SW 1271 (cell line): Measurements from ENCODE around the gene FIGN.
A peak's percentile ranks its signal among the peaks of the same experiment; 100 is the strongest.

Experiments used
- DNase-seq, 2 experiments: peaks; one replicate each; lab custom pipeline; 2025; lab: John Stamatoyannopoulos, UW

Gene FIGN

DNA sequence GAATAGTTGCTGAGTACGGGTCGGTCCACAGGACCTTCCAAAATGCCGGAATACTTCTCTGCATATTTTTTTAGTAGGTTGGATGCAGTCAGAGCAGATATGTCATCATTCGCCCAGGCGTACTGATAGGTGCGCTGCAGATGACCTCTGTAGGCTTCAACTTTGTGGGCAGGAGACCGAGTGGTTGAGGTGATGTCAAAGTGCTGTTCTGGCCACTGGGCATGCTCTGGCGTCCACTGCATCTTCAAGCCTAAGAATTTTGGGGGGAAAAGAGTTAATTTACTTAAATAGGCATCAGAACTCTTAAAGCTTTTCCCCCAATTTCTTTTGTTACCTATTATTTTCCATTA, 124.3 kb downstream of the FIGN start:
- DNase-seq, result no peak

DNA sequence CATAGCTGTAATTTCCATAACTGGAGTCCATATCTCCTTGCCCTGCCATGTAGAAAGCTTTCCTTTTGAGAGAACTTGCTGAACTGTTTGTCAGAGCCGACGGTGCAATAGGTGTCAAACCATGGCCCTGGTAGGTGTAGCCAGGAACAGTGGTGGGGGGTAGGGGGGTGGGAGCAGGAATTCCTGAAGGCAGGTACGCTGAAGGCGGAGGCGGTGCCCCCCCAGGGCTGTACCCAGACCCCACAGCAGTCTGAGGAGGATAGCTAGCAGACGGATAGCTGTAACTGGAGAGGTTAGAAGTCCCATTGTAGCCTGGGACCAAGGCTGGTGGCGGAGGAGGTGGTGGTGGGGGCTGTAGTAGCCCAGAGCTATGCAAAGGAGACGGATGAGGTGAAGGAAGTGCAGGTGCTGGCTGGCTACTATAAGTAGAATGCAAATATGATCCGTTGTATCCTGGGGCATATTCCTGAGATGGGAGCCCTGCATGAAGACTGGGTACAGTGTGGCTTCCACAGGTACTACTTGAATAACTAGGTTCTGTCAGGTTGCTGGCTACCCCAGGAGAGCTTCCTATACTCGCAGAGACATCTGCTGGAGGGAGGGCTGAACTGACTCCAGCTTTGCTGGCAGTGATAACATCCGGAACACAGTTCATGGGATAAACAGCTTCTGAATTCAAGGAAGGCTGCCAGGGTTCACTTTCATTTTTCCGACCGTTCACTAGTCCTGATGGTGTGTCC, 124.8 kb downstream of the FIGN start:
- peak in 1 of 2 experiments; percentile 2 for DNase-seq

DNA sequence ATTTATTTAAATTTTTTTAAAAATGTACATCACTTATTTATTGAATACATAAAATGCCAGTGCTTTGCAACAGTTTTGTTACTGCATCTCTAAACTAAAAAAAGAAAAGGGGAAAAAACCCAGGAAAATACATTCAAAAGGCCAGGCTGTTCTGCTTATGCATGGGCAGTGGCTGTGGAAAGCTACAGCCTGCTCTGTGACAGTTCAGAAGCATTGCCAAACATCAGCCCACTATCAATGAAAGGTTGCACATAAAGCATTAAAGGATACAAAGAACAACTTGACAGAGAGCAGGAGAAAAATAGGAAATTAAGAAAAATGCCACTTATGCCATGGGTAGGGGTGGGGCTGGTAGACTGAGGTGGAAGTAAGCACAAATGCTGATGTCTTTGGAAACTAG, 128.2 kb downstream of the FIGN start:
- DNase-seq, result no peak

DNA sequence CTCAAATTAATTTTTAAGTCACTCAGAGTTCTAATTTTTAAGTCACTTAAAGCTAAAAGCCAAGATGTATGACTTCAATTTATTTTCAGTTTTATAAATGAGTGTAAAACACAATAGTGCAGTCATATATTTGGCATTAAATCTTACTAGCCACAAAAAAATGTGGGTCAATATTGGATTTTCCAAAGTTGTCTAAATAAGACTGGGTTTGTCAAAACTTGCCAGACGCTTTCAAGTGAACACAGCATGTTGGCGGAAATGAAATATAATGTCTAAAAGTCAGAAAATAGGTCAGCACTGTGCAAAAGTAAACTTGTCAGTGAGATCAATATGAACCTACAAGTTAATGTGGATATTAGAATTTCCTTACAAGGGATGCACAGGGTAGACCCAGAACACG, 128.9 kb downstream of the FIGN start:
- no peak for DNase-seq

DNA sequence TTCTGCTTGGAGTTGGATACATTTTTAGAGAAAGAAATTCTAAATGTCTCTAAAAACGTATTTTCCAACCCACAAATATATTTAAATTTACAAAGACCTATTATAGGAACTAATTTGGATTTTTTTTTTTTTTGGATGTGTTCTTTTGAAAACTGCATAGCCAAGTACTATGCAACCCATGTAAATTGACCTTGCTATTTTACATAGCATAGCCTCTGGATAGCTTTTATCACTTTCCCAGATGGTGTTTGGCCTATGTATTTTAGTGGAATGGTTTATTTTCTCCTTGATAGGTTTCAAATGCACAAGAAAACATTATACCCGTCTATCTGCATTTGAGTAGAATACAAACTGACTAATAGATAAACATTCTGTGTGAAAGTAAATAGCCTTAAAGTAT, 130.0 kb downstream of the FIGN start:
- no peak for DNase-seq

DNA sequence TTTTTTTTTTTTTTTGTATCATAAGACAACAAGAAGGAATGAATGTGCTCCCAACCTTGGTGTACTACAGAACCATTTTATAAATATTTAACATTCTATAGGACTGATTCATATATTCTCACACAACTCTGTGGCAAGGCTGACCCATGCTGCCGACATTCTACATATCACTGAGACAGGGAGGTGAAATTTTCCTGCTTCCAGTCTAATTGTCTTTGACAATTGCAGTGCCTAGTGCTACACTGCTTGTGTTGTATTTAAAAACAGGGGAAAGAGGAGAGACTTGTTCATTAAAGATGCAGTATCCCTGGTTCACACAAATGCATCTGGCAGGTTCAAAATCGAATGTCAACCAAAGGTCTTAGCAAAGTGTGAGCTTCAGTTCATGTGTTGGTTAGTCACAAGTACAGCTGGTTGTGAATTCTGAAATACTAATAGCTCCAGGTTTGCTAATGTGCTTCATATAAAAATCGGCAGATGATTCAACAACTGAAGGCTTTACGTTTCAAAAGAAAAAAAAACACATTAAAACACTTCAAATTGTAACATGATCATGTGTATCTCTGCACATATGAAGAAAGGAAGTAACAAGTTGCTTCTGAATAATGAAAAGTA, 130.8 kb downstream of the FIGN start:
- DNase-seq, result peak in 1 of 2 experiments; percentile 16

DNA sequence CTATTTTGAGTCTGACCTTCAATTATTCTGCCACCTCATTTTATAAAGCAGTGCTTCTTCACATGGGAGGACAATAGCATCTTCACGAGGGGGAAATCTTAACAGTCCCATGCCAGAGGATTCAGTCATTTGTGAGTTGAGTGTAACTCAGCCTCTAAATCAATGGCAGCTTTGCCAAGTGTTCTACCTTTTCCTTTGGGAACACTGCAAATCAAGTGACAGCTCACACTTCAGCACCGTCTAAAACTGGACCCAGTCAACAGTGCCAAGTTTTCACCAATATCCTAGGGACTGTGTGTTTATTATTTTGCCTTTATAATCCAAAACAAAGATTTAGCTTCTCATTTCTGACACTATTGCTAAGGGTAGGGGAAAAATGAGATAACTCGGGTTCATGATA, 133.6 kb downstream of the FIGN start:
- DNase-seq, result no peak

DNA sequence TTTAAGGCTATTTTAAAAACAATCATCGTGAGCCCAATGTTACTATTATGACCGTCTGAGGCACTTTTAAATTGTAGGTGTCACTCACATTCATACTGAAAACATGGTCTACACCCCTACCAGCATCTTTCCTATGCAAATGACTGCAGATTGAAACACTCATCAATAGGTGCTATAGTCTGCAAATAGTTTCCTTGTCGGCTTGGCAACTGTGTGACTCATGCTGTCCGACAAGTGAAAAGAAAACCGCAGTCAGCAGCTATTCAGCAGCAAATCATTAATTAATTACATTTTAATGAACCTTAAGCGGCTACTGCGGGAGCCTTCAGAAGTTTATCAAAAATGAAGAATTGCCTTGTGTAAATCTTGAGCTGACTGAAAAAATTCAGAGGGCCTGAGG, 134.4 kb downstream of the FIGN start:
- DNase-seq, result no peak

DNA sequence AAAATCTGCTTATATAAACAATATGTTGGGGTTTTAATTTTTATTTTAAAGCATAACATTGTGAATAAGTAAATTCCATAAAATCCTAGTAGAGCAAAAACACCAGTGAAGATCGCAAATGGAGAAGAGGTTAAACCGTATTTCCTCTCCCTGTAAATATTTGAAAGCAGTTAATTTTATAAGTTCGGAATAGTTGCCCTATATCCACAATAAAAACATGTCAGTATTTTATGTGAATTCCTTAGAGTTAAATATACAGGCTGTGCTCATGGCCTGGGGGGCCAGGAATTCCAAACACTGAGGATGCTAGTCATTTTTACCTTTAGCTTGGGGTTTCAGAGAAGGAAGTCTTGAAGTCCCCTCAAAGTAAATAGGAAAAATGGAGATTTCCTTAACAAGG, 135.0 kb downstream of the FIGN start:
- DNase-seq, result no peak

DNA sequence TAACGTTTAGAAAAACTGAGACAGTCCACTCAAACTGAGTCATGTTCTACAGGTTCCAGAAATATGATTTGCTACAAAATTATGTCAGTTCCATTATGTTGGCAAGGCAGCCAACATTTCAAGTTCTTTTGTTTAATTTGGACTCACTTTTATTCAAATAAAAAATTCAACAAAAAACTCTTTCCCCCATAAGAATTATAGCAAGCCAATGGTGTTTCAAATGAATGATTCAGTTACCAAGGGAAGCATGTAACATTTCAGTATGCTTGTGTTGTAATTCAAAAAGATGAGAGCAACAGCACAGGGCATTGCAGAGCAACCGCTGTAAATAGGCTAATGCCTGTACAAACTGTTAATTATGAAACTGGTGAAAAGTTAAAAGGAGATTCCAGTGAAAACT, 140.8 kb downstream of the FIGN start:
- no peak for DNase-seq

DNA sequence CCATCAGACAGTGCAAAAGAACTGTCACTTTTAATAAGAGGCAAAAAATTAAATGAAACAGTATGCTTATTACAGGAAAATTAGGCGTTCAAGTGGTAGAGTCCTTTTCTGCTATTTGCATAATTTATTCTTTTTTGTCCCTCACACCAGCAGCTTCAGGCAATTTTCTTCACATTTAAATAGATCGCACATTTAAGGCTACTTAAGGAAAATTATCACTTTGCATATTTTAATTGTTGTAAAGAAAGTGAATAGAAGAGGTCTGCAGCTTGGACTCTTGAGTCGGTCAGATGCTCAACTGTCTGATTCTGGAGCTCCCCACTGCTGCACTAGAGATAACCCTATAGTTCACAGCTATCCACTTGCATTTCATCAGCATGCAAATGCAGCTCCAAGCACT, 141.3 kb downstream of the FIGN start:
- DNase-seq, result no peak

DNA sequence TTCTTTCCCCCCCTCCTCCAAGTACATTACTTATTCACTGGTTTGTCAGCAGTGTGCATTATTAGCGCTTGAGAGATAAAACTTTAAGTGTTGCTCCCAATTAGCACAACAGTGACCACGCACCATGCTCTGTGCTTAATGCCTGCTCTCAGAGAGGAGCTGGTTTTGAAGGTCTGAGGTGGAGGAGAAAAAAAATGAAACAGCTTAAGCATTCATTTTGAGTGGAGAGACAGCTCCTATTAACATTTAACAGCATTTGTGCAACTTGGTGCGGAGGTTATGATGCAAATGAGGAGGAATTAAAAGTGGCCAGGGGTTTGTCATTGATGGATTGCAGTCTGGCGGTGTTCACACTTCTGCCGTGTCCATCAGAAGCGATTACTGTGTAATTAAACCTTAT, 141.8 kb downstream of the FIGN start:
- DNase-seq, result no peak

DNA sequence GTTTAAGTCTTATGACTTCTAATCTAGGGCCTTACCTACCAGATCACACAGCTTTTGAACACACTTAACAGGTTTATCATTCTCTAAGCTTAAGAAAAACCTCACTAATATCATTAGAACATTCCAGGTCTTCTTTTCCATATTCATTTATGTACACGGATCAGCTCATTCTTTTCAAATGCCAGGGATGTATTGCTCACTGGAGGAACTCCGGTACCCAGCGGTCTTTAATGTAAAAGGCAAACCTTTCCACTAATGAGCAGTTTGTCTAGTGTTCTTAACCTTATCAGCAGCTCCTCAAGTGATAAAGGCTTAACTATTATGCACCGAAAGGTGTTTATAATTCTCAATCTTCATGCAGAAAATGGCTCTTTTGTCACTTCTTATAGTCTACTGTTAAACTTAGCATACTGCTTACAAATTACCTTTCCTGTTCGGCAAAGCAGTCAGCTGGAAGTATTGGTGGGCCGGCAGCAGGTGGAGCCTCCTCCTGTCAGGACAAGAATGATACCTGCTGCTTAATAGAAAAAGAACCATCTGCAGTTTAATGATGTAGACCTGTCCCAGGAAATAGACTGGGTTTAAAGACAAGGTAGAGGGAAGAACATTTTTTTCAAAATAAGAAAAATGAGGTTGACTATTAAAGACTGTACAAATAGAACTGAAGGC, 142.7 kb downstream of the FIGN start:
- DNase-seq, result no peak

DNA sequence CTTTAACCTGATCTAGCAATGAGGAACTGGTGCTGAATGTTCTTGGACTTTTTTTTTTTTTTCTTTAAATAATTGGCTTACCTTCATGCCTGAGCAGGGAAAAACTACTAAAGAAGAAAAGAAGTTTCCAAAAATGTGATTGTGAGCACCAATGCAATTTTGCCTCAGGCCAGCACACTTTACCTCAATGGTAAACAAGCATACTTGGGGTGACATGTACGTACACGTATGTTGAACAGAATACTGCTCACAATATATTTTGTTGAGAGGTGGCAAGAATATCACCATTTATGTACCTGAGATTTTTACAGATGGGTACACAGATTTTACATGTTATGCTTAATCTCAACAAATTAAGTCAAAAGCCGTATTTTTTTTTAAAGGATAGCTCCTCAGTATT, 144.3 kb downstream of the FIGN start:
- no peak for DNase-seq

DNA sequence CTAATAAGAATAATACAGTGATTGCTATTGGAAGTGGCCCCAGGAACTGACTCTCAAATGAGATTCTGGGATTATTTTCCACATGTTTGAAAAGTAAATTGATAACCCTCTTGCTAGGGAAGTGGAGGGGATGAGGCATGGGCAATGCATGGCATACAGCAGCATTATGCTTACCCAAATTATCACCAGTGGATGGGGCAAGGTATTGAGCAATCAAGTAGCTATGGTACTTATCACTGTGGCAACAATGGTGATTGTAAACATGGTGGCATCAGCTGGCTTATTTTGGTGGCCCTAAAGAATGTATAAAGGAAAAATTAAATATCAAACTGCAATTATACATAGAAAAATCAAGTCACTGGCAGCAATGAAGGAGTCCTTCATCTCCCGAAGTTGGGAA, 155.1 kb downstream of the FIGN start:
- DNase-seq, result no peak

DNA sequence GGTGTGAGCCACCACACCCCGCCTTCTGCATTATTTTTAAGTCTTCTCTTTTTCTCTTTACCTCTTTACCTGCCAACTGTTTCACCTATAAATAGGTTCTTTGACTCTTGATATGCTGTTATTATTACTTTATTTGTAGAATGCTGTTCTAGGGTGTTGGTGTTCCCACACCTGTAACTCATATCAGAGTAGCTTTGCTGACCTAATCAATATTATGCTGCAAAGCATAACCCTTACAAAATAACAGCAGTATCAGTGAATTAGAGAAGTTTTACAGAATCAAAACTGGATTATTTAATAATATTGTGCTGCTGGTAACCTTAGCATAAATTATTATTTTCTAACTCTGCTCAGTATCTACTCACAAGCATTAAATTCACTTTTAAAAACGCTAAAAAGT, 161.5 kb downstream of the FIGN start:
- DNase-seq, result no peak

DNA sequence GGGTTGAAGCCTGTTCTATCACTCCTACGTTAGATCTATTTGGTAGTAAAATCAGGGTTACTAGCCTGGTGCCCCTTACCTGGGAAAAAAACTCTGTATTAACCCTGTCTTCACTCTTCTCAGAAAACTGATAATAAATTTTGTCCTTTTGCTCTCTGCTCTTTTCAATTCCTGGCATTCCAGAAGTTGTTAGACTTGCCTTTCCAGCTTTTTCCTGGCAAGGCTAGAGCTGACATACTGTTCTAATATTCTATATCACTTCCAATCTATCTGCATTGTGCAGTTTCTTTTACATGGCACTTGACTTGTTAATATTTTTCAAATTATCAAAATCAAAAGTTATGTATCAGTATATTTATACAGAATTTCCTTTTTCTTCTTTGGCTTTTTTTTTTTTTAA, 162.2 kb downstream of the FIGN start:
- DNase-seq, result no peak

DNA sequence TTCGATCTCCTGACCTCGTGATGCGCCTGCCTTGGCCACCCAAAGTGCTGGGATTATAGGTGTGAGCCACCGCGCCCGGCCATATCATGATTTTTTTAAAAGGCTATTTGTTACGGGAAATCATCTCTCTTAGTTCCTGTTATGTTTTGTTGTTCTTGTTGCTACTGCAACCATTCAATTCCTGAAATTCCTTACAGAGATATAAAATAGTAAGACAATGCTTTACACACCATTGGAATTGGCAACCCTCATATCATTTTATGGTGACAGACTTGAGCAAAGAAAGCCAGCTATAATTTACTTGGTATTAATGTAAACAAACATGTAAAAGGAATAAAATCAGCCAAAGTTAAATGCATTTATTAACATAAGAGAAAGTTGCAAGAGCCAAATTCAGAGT, 163.0 kb downstream of the FIGN start:
- no peak for DNase-seq

DNA sequence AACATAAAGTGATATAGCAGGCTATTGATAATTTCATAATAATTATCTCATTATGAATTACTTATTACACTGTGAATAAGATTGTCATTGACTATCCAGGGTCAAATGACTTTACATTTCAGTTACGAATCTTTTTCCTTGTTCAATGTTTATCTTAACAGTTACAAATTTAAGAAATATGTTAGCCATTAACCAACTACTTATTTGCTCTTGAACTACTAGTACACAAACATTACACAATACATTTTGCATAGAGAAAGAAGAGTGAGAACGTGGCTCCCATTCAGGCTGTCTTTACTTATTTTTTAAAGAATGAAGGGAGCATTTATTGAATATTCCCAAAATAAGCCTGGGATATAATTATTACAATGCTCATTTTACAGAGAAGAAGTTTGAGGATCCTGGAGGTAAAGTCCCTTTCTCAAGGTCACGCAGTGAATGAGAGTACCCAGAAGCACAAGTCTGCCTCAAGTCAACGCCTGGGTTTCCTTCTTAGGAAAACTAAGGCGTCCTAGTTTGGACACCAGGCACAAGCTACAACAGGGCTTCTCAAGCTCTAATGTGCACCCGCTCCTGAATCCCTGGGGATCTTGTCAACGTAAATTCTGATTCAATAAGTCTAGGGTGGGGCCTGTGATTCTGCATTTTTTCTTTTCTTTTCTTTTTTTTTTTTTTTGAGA, 164.2 kb downstream of the FIGN start:
- no peak for DNase-seq

DNA sequence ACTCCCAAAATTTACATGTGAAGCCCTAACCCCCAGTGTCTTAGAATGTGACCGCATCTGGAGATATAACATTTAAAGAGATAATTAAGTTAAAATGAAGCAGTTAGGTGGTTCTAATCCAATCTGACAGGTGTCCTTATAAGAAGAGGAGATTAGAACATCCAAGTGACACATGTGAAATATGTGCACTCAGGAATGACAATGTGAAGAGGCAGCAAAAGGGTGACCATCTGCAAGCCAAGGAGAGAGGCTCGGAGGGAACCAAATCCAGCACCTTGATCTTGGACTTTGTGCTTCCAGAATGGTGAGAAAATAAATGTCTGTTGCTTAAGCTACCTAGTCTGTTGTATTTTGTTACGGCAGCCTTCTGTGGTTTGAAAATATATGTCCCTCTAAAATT, 165.4 kb downstream of the FIGN start:
- DNase-seq, result no peak

DNA sequence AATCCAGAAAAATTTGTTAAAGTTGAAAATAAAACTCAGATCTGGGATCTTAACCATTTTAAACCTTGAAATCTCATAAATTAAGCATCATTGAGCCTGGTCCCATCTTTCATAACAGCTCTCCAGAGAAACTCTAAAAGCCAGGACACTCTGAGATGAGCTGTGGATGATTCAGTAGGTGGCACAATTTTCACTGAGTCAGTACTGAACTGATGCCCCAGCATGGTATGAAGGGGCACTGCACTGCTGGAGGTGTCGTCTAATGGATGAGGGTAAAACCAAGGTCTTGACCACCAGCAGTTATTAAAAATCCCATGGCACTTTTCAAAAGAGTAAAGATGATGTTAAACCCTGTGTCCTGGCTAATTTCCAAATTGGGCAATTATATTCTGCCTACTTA, 170.6 kb downstream of the FIGN start:
- peak in 1 of 2 experiments; percentile 4 for DNase-seq

DNA sequence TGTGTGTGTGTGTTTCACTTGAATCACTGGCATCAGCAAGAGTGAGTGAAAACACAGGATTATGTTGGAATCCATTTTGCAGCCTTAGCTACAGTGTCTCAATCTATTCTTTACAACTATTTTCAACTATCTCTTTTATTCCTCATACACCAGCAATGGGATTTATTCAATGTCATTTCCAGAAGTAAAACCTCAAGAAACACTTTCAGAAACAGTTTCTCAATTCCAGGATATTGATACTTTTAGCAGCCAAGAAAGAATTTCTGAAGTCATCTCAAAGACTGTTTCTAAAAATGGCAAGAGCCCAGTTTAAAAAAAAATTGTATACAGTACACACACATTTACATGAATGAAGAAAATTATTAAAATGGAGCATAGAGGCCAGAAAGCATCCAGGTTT, 171.6 kb downstream of the FIGN start:
- DNase-seq, result no peak

DNA sequence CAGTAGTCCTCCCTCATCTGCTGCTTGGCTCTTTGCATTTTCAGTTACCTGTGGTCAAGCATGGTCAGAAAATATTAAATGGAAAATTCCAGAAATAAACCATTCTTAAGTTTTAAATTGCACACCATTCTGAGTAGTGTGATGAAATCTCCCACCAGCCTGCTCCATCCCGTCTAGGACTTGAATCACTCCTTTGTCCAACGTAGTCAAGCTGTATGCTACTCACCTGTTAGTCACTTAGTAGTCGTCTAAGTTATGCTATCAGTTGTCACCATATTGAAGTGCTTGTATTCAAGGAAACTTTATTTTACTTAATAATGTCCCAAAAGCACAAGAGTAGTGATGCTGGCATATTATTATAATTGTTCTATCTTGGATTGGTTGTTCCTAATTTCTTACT, 172.5 kb downstream of the FIGN start:
- DNase-seq, result no peak
